ENCODE results near the gene SF3A1. TPM values are rescaled to one million over a fixed set of nuclear protein-coding genes. Genes with fewer than 3 reads are reported as not detected.
A peak's percentile ranks its signal among the peaks of the same experiment; 100 is the strongest.

SF3A1 gene
- total RNA-seq, 1 donor from 2014 or later, result 164 TPM

- no peak overlapping the region for H3K27ac ChIP-seq
- intact Hi-C loops (cut with DNase I), result no loop called here
- no peak for DNase-seq
- H3K4me3 ChIP-seq, result no peak overlapping the region
- H3K27me3 ChIP-seq, result no peaks in the 10 kb centered on the region
- no peak for ATAC-seq
- peaks cover 76% of the 10 kb centered on the region for H3K36me3 ChIP-seq
- no peaks in the 10 kb centered on the region for H3K9me3 ChIP-seq
- H3K4me1 ChIP-seq, result no peaks in the 10 kb centered on the region
- TF ChIP-seq, protein P1, sequence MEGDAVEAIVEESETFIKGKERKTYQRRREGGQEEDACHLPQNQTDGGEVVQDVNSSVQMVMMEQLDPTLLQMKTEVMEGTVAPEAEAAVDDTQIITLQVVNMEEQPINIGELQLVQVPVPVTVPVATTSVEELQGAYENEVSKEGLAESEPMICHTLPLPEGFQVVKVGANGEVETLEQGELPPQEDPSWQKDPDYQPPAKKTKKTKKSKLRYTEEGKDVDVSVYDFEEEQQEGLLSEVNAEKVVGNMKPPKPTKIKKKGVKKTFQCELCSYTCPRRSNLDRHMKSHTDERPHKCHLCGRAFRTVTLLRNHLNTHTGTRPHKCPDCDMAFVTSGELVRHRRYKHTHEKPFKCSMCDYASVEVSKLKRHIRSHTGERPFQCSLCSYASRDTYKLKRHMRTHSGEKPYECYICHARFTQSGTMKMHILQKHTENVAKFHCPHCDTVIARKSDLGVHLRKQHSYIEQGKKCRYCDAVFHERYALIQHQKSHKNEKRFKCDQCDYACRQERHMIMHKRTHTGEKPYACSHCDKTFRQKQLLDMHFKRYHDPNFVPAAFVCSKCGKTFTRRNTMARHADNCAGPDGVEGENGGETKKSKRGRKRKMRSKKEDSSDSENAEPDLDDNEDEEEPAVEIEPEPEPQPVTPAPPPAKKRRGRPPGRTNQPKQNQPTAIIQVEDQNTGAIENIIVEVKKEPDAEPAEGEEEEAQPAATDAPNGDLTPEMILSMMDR (IDR thresholded peaks at IDR 0.05), result no peak
Measured at GRCh38 chr22:30332994-30333706, 23.5 kb downstream of the SF3A1 start.

DNA sequence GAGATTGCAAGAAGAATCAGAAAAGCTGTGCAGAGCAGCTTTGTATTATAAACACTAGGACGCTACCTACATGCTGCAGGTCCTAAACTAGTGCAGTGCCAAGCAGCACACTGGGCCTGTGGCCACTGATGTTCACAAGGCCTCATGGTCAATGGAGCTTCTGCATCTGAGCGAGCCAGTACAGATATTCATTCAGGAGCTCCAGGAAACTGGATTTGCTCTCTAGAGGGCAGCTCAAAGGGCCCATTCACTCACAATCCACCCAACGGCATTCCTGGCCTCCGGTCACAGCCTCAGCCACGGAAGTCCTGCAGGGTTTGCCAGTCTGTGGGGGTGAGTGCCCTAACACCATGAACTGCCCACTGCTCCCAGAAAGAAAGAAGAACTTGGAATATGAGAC lies 24.1 kb downstream of the SF3A1 start:
- Histone ChIP-seq H3K4me1 (peaks cover 4% of the 10 kb centered on the region), H3K9me3 (no peaks in the 10 kb centered on the region), H3K27ac (no peak overlapping the region), H3K27me3 (no peaks in the 10 kb centered on the region), H3K36me3 (peaks cover 70% of the 10 kb centered on the region), H3K4me3 (no peak overlapping the region)
- TF ChIP-seq, protein P1 (IDR thresholded peaks at IDR 0.05), result no peak
- DNase-seq (no peak), ATAC-seq (no peak)
- intact Hi-C loops (cut with DNase I), result no loop called here

GRCh38 chr22:30328466-30329049 lies 28.1 kb downstream of the SF3A1 start:
- ATAC-seq (no peak), DNase-seq (no peak)
- H3K4me1 ChIP-seq, result peaks cover 30% of the 10 kb centered on the region
- no peak overlapping the region for H3K4me3 ChIP-seq
- TF ChIP-seq, protein P1 (IDR thresholded peaks at IDR 0.05), result no peak
- intact Hi-C loops (cut with DNase I), result no loop called here
- no peaks in the 10 kb centered on the region for H3K9me3 ChIP-seq
- no peak overlapping the region for H3K27ac ChIP-seq
- H3K27me3 ChIP-seq, result no peaks in the 10 kb centered on the region
- H3K36me3 ChIP-seq, result peaks cover 30% of the 10 kb centered on the region

DNA sequence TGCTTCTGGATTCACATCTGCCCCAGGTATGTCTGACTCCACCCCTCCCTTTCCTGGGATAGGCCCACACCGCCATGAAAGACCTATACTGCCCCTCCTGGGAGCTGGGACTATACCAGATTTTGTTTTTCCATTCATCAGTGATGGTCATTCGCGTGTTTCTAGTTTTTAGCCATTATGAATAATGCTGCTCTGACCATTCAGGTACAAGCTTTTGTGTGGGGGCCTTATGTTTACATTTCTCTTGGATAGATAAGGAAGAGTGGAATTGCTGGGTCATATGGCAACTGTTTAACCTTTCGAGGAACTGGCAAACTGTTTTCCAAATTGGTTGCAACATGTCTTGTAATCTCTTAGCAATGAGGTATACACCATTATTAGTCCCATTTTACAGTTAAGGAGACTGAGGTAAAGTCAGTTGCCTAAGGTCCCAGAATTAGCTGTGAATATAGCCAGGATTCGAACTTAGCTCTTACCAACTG lies 28.8 kb downstream of the SF3A1 start:
- ATAC-seq (no peak), DNase-seq (no peak)
- H3K36me3 ChIP-seq, result peaks cover 24% of the 10 kb centered on the region
- no peaks in the 10 kb centered on the region for H3K9me3 ChIP-seq
- no peak overlapping the region for H3K4me3 ChIP-seq
- TF ChIP-seq, protein P1 (IDR thresholded peaks at IDR 0.05), result peak; percentile 12
- no peaks in the 10 kb centered on the region for H3K27me3 ChIP-seq
- peaks cover 36% of the 10 kb centered on the region for H3K4me1 ChIP-seq
- peak overlapping the region; percentile 77 for H3K27ac ChIP-seq
- intact Hi-C loops (cut with DNase I), result no loop called here

- Histone ChIP-seq H3K9me3 (no peaks in the 10 kb centered on the region), H3K4me3 (peak within 1 kb of the TSS; percentile 98), H3K27me3 (no peaks in the 10 kb centered on the region), H3K36me3 (peaks cover 13% of the 10 kb centered on the region), H3K27ac (peak within 1 kb of the TSS; percentile 87), H3K4me1 (peaks cover 41% of the 10 kb centered on the region)
- TF ChIP-seq, protein P1 (IDR thresholded peaks at IDR 0.05), result no peak
- intact Hi-C loops (cut with DNase I), result no loop called here
- ATAC-seq, result peak; percentile 96
- peak; percentile 96 for DNase-seq
Measured at GRCh38 chr22:30326706-30327362, 29.9 kb downstream of the SF3A1 start, which contains the start of gene TBC1D10A. TBC1D10A (minus strand) TSS chr22:30326941; CDS start chr22:30326881, 60 bp downstream.
